Measurements from ENCODE around the gene SLC38A7.

- TF ChIP-seq POLR2AphosphoS5 (IDR thresholded peaks at IDR 0.05; ENCODE audit: low read depth), result no peak
- no peak for TF ChIP-seq CTCF (IDR thresholded peaks at IDR 0.05; ENCODE audit: insufficient read depth, low read length)
- no peak for TF ChIP-seq REST (IDR thresholded peaks at IDR 0.05; ENCODE audit: insufficient replicate concordance, low read depth)
- TF ChIP-seq GABPA (IDR thresholded peaks at IDR 0.05; ENCODE audit: low read depth), result no peak
- no peak for TF ChIP-seq SPI1 (IDR thresholded peaks at IDR 0.05; ENCODE audit: borderline replicate concordance, low read depth)
Measured at GRCh38 chr16:58655215-58655596, 29.4 kb downstream of the SLC38A7 start.

Data from HL-60 (cell line).